HEK293 (cell line): ENCODE results near the gene CASKIN2.

Experiments
- CTCF ChIP-seq: fragments of 450-650 bp; formaldehyde crosslinking; IDR thresholded peaks from 2 replicates; pipeline ENCODE4 v1.5.1; 2016; ENCODE audit warnings: missing biosample characterization, missing genetic modification characterization
- KLF10 ChIP-seq: fragments of 450-650 bp; IDR thresholded peaks from 2 replicates; pipeline ENCODE4 v1.5.1; 2018; ENCODE audit warnings: missing biosample characterization, mild to moderate bottlenecking, missing genetic modification characterization
- KLF7 ChIP-seq: fragments of 450-650 bp; formaldehyde crosslinking; IDR thresholded peaks from 2 replicates; pipeline ENCODE4 v1.5.1; 2016; ENCODE audit warnings: missing biosample characterization, missing genetic modification characterization, borderline replicate concordance
- KLF9 ChIP-seq: fragments of 450-650 bp; formaldehyde crosslinking; IDR thresholded peaks from 2 replicates; pipeline ENCODE4 v1.5.1; 2016; ENCODE audit warnings: missing biosample characterization, missing genetic modification characterization, low read depth
- MYNN ChIP-seq: fragments of 450-650 bp; formaldehyde crosslinking; IDR thresholded peaks from 2 replicates; pipeline ENCODE4 v1.5.1; 2016; ENCODE audit warnings: missing biosample characterization, missing genetic modification characterization, borderline replicate concordance
- SP2 ChIP-seq: fragments of 450-650 bp; formaldehyde crosslinking; IDR thresholded peaks from 2 replicates; pipeline ENCODE4 v1.5.1; 2016; ENCODE audit warnings: missing biosample characterization, missing genetic modification characterization
- SP3 ChIP-seq: fragments of 450-650 bp; formaldehyde crosslinking; IDR thresholded peaks from 2 replicates; pipeline ENCODE4 v1.5.1; 2016; ENCODE audit warnings: missing biosample characterization, missing genetic modification characterization
- ZNF10 ChIP-seq: fragments of 450-650 bp; formaldehyde crosslinking; IDR thresholded peaks from 2 replicates; pipeline ENCODE4 v1.5.1; 2017; ENCODE audit warnings: missing biosample characterization, missing genetic modification characterization
- ZNF140 ChIP-seq: fragments of 450-650 bp; formaldehyde crosslinking; IDR thresholded peaks from 2 replicates; pipeline ENCODE4 v1.5.1; 2016; ENCODE audit warnings: missing biosample characterization, missing genetic modification characterization
- ZNF169 ChIP-seq: fragments of 450-650 bp; formaldehyde crosslinking; IDR thresholded peaks from 2 replicates; pipeline ENCODE4 v1.5.1; 2016; ENCODE audit warnings: missing biosample characterization, missing genetic modification characterization
- ZNF2 ChIP-seq: fragments of 450-650 bp; formaldehyde crosslinking; IDR thresholded peaks from 2 replicates; pipeline ENCODE4 v1.5.1; 2016; ENCODE audit warnings: missing biosample characterization, missing genetic modification characterization
- ZNF248 ChIP-seq: fragments of 450-650 bp; formaldehyde crosslinking; IDR thresholded peaks from 2 replicates; pipeline ENCODE4 v1.5.1; 2017; ENCODE audit warnings: missing biosample characterization, missing genetic modification characterization
- ZNF280D ChIP-seq: fragments of 450-650 bp; formaldehyde crosslinking; IDR thresholded peaks from 2 replicates; pipeline ENCODE4 v1.5.1; 2016; ENCODE audit warnings: missing biosample characterization, missing genetic modification characterization
- ZNF513 ChIP-seq: fragments of 450-650 bp; IDR thresholded peaks from 2 replicates; pipeline ENCODE4 v1.5.1; 2018; ENCODE audit warnings: missing biosample characterization, missing genetic modification characterization
- ZNF514 ChIP-seq: fragments of 450-650 bp; formaldehyde crosslinking; IDR thresholded peaks from 2 replicates; pipeline ENCODE4 v1.5.1; 2016; ENCODE audit warnings: missing biosample characterization, missing genetic modification characterization
- ZNF621 ChIP-seq: fragments of 450-650 bp; formaldehyde crosslinking; IDR thresholded peaks from 2 replicates; pipeline ENCODE4 v1.5.1; 2017; ENCODE audit warnings: missing biosample characterization, missing genetic modification characterization
- ZNF660 ChIP-seq: fragments of 450-650 bp; IDR thresholded peaks from 2 replicates; pipeline ENCODE4 v1.5.1; 2018; ENCODE audit warnings: missing biosample characterization, mild to moderate bottlenecking, missing genetic modification characterization
- ZNF76 ChIP-seq: fragments of 450-650 bp; formaldehyde crosslinking; IDR thresholded peaks from 2 replicates; pipeline ENCODE4; 2016; ENCODE audit warnings: low read depth, missing biosample characterization, missing genetic modification characterization, borderline replicate concordance
- ZNF792 ChIP-seq: fragments of 450-650 bp; formaldehyde crosslinking; IDR thresholded peaks from 2 replicates; pipeline ENCODE4 v1.5.1; 2016; ENCODE audit warnings: missing biosample characterization, missing genetic modification characterization
- ZNF837 ChIP-seq: fragments of 450-650 bp; formaldehyde crosslinking; IDR thresholded peaks from 2 replicates; pipeline ENCODE4 v1.5.1; 2016; ENCODE audit warnings: missing biosample characterization, missing genetic modification characterization
- ZSCAN5A ChIP-seq: fragments of 450-650 bp; formaldehyde crosslinking; IDR thresholded peaks from 2 replicates; pipeline ENCODE4 v1.5.1; 2016; ENCODE audit warnings: missing biosample characterization, missing genetic modification characterization
- TF ChIP-seq, protein P1 (sequence below): fragments of 450-650 bp; formaldehyde crosslinking; IDR thresholded peaks from 2 replicates; pipeline ENCODE4 v1.5.1; 2017; ENCODE audit warnings: missing biosample characterization, missing genetic modification characterization
- TF ChIP-seq, protein P2 (sequence below): sonication (generic); formaldehyde crosslinking; IDR thresholded peaks from 2 replicates; pipeline ENCODE4 v1.8.1; 2022; ENCODE audit warnings: mild to moderate bottlenecking, moderate library complexity, missing genetic modification reagents
- TF ChIP-seq, protein P3 (sequence below): fragments of 450-650 bp; formaldehyde crosslinking; IDR thresholded peaks from 2 replicates; pipeline ENCODE4 v1.5.1; 2017; ENCODE audit warnings: missing biosample characterization, missing genetic modification characterization
- TF ChIP-seq, protein P4 (sequence below): fragments of 450-650 bp; formaldehyde crosslinking; IDR thresholded peaks from 2 replicates; pipeline ENCODE4 v1.5.1; 2016; ENCODE audit warnings: missing biosample characterization, missing genetic modification characterization

The CASKIN2 gene

GRCh38 chr17:75524970-75525805 lies 9.9 kb upstream of the CASKIN2 start, which contains the start of gene LLGL2 (continued):
- TF ChIP-seq, protein P1, sequence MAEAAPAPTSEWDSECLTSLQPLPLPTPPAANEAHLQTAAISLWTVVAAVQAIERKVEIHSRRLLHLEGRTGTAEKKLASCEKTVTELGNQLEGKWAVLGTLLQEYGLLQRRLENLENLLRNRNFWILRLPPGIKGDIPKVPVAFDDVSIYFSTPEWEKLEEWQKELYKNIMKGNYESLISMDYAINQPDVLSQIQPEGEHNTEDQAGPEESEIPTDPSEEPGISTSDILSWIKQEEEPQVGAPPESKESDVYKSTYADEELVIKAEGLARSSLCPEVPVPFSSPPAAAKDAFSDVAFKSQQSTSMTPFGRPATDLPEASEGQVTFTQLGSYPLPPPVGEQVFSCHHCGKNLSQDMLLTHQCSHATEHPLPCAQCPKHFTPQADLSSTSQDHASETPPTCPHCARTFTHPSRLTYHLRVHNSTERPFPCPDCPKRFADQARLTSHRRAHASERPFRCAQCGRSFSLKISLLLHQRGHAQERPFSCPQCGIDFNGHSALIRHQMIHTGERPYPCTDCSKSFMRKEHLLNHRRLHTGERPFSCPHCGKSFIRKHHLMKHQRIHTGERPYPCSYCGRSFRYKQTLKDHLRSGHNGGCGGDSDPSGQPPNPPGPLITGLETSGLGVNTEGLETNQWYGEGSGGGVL (tag by site-specific recombination) = peak; percentile 85
- TF ChIP-seq, protein P2, sequence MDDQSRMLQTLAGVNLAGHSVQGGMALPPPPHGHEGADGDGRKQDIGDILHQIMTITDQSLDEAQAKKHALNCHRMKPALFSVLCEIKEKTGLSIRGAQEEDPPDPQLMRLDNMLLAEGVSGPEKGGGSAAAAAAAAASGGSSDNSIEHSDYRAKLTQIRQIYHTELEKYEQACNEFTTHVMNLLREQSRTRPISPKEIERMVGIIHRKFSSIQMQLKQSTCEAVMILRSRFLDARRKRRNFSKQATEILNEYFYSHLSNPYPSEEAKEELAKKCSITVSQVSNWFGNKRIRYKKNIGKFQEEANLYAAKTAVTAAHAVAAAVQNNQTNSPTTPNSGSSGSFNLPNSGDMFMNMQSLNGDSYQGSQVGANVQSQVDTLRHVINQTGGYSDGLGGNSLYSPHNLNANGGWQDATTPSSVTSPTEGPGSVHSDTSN (CRISPR knock-in tag) = peak; percentile 76; the same call in 1 of the 2 replicates
- no peak for TF ChIP-seq MYNN (tag by site-specific recombination)
- TF ChIP-seq ZNF2 = peak; percentile 78; the same call in 1 of the 2 replicates
- TF ChIP-seq ZNF280D = no peak
- peak; percentile 92 for TF ChIP-seq KLF10
- TF ChIP-seq ZNF248 (tag by site-specific recombination) = no peak
- peak; percentile 64 for TF ChIP-seq KLF9 (tag by site-specific recombination)
- TF ChIP-seq, protein P3, sequence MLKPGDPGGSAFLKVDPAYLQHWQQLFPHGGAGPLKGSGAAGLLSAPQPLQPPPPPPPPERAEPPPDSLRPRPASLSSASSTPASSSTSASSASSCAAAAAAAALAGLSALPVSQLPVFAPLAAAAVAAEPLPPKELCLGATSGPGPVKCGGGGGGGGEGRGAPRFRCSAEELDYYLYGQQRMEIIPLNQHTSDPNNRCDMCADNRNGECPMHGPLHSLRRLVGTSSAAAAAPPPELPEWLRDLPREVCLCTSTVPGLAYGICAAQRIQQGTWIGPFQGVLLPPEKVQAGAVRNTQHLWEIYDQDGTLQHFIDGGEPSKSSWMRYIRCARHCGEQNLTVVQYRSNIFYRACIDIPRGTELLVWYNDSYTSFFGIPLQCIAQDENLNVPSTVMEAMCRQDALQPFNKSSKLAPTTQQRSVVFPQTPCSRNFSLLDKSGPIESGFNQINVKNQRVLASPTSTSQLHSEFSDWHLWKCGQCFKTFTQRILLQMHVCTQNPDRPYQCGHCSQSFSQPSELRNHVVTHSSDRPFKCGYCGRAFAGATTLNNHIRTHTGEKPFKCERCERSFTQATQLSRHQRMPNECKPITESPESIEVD = no peak
- TF ChIP-seq ZNF513 = no peak
- TF ChIP-seq ZNF76 = peak; percentile 78; the same call in 1 of the 2 replicates
- no peak for TF ChIP-seq ZNF621 (tag by site-specific recombination)
- no peak for TF ChIP-seq ZNF792 (tag by site-specific recombination)
- no peak for TF ChIP-seq ZNF514 (tag by site-specific recombination)
- TF ChIP-seq, protein P4, sequence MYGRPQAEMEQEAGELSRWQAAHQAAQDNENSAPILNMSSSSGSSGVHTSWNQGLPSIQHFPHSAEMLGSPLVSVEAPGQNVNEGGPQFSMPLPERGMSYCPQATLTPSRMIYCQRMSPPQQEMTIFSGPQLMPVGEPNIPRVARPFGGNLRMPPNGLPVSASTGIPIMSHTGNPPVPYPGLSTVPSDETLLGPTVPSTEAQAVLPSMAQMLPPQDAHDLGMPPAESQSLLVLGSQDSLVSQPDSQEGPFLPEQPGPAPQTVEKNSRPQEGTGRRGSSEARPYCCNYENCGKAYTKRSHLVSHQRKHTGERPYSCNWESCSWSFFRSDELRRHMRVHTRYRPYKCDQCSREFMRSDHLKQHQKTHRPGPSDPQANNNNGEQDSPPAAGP (tag by site-specific recombination) = peak; percentile 92
- TF ChIP-seq SP2 (tag by site-specific recombination) = peak; percentile 78
- TF ChIP-seq ZNF10 (tag by site-specific recombination) = 0 out of 2 replicates have a peak, but pooled peaks have one; percentile 43
- TF ChIP-seq ZNF140 (tag by site-specific recombination) = no peak
- peak; percentile 86; the same call in 1 of the 2 replicates for TF ChIP-seq KLF7 (tag by site-specific recombination)
- peak; percentile 55; the same call in 1 of the 2 replicates for TF ChIP-seq ZNF660 (tag by site-specific recombination)
- TF ChIP-seq ZNF169 (tag by site-specific recombination) = no peak
- peak; percentile 31; the same call in 1 of the 2 replicates for TF ChIP-seq ZSCAN5A (tag by site-specific recombination)
- peak; percentile 90 for TF ChIP-seq SP3
- TF ChIP-seq CTCF (tag by site-specific recombination) = peak; percentile 96
- TF ChIP-seq ZNF837 (tag by site-specific recombination) = no peak
